Smooth muscle cell (in vitro differentiated cells): ENCODE data around the gene TXNRD1. TPM values are rescaled to one million over a fixed set of nuclear protein-coding genes. Genes with fewer than 3 reads are reported as not detected.

Source experiments
- DNase-seq: peaks from one replicate; lab custom pipeline; 2025; ENCODE audit not compliant: unreplicated experiment; lab: John Stamatoyannopoulos, UW
- H2AFZ ChIP-seq: fragments of 200-600 bp; sonication (generic); 2 replicates; pipeline ENCODE4 v1.6.0; 2016; ENCODE audit warnings: antibody characterized with exemption, low read depth, mild to moderate bottlenecking
- H3F3A ChIP-seq: fragments of 200-600 bp; sonication (generic); 2 replicates; pipeline ENCODE4 v1.6.0; 2017; ENCODE audit warnings: antibody characterized with exemption, low read depth
- H3K27ac ChIP-seq: fragments of 200-600 bp; sonication (generic); 2 replicates; pipeline ENCODE4 v1.5.1; 2016; ENCODE audit warnings: low read depth, mild to moderate bottlenecking
- H3K27me3 ChIP-seq: fragments of 200-600 bp; sonication (generic); 2 replicates; pipeline ENCODE4 v1.6.1; 2016; ENCODE audit warnings: low read depth, mild to moderate bottlenecking
- H3K36me3 ChIP-seq: fragments of 200-600 bp; sonication (generic); 2 replicates; pipeline ENCODE4 v1.5.1; 2016; ENCODE audit warnings: low read depth
- H3K4me1 ChIP-seq: fragments of 200-600 bp; sonication (generic); 2 replicates; pipeline ENCODE4 v1.5.1; 2016; ENCODE audit warnings: low read depth
- H3K4me2 ChIP-seq: fragments of 200-600 bp; sonication (generic); 2 replicates; pipeline ENCODE4 v1.6.0; 2016; ENCODE audit warnings: mild to moderate bottlenecking
- H3K4me3 ChIP-seq: fragments of 200-600 bp; sonication (generic); 2 replicates; pipeline ENCODE4 v1.5.1; 2016; ENCODE audit warnings: mild to moderate bottlenecking
- H3K79me2 ChIP-seq: fragments of 200-600 bp; sonication (generic); 2 replicates; pipeline ENCODE4 v1.6.0; 2016; ENCODE audit warnings: low read depth, mild to moderate bottlenecking
- H3K9ac ChIP-seq: fragments of 200-600 bp; sonication (generic); 2 replicates; pipeline ENCODE4 v1.6.0; 2016; ENCODE audit warnings: low read depth
- H3K9me3 ChIP-seq: fragments of 200-600 bp; sonication (generic); replicated peaks from 2 replicates; pipeline ENCODE4 v1.5.1; 2016; ENCODE audit warnings: low read depth
- H4K20me1 ChIP-seq: fragments of 200-600 bp; sonication (generic); 2 replicates; pipeline ENCODE4 v1.6.0; 2016; ENCODE audit warnings: low read depth
- CTCF ChIP-seq: fragments of 200-600 bp; sonication (generic); IDR thresholded peaks from 2 replicates; pipeline ENCODE4 v1.5.1; 2017; ENCODE audit warnings: borderline replicate concordance, mild to moderate bottlenecking, antibody characterized with exemption; ENCODE audit not compliant: insufficient read depth, poor library complexity, severe bottlenecking
- WGBS: methylation state at CpG from one replicate; pipeline ENCODE4 v1.1.7; 2016; ENCODE audit warnings: low lambda C conversion rate; 5-methylcytosine and 5-hydroxymethylcytosine counted together
- polyA plus RNA-seq: library from polyadenylated mRNA; unstranded; fragments of >200 nt; fragmentation: Nextera tagmentation; extraction: Ambion mirVana; gene quantifications from 2 replicates; pipeline ENCODE4 v1.2.1, GENCODE V29; 2016
- total RNA-seq: library from RNA; depleted of rRNA; stranded (reverse); fragments of >200 nt; gene quantifications from 2 replicates; pipeline ENCODE4 v1.2.3, GENCODE V29; 2014

Gene TXNRD1
- total and polyA plus RNA-seq, 2 experiments from 2014 or later = 31.1 to 61.7 TPM

GRCh38 chr12:104299842-104300481, 84.4 kb downstream of the TXNRD1 start:
- H3F3A ChIP-seq = peaks cover 12% of the 10 kb centered on the region
- no peak for DNase-seq
- no peak overlapping the region for H3K27ac ChIP-seq
- WGBS = 82% methylated on average over 6 of the region's 6 CpGs
- TF ChIP-seq CTCF = no peak
- H4K20me1 ChIP-seq = peaks cover 94% of the 10 kb centered on the region
- H3K27me3 ChIP-seq = no peaks in the 10 kb centered on the region
- no peaks in the 10 kb centered on the region for H3K9me3 ChIP-seq
- H2AFZ ChIP-seq = no peak overlapping the region
- peaks cover 5% of the 10 kb centered on the region for H3K4me1 ChIP-seq
- H3K36me3 ChIP-seq = no peaks in the 10 kb centered on the region
- H3K79me2 ChIP-seq = peaks cover 77% of the 10 kb centered on the region
- no peak overlapping the region for H3K4me3 ChIP-seq
- no peak overlapping the region for H3K4me2 ChIP-seq
- no peak overlapping the region for H3K9ac ChIP-seq

- Histone ChIP-seq H3K9me3 (no peaks in the 10 kb centered on the region), H3K27me3 (no peaks in the 10 kb centered on the region), H3K9ac (peak within 1 kb of the TSS; percentile 75), H3K4me1 (peaks cover 5% of the 10 kb centered on the region), H4K20me1 (peaks cover 92% of the 10 kb centered on the region), H3K4me3 (peak within 1 kb of the TSS; percentile 49), H3K79me2 (peaks cover 81% of the 10 kb centered on the region), H2AFZ (peak within 1 kb of the TSS; percentile 79), H3K36me3 (no peaks in the 10 kb centered on the region), H3K4me2 (peak within 1 kb of the TSS; percentile 87), H3K27ac (peak within 1 kb of the TSS; percentile 77), H3F3A (peaks cover 12% of the 10 kb centered on the region)
- WGBS = 40% methylated on average over 41 of the region's 63 CpGs
- peak; percentile 67 for DNase-seq
- TF ChIP-seq CTCF = no peak
Measured at GRCh38 chr12:104303538-104304151, 88.1 kb downstream of the TXNRD1 start, which contains the start of gene EID3. Gene EID3 (plus strand): TSS chr12:104303739. CDS start chr12:104303935, 196 bp downstream.

- no peak for TF ChIP-seq CTCF
- Histone ChIP-seq H3K4me1 (peaks cover 5% of the 10 kb centered on the region), H3K4me3 (peak overlapping the region; percentile 49), H3K27me3 (no peaks in the 10 kb centered on the region), H3K27ac (no peak overlapping the region), H3K9me3 (no peaks in the 10 kb centered on the region), H2AFZ (peak overlapping the region; percentile 79), H3F3A (peaks cover 12% of the 10 kb centered on the region), H4K20me1 (peaks cover 91% of the 10 kb centered on the region), H3K79me2 (peaks cover 79% of the 10 kb centered on the region), H3K36me3 (no peaks in the 10 kb centered on the region), H3K4me2 (peak overlapping the region; percentile 87), H3K9ac (no peak overlapping the region)
- 96% methylated on average over 10 of the region's 10 CpGs for WGBS
- no peak for DNase-seq
Measured at GRCh38 chr12:104304261-104305009, 88.9 kb downstream of the TXNRD1 start.
